Retinal pigment epithelial cell (primary cell): ENCODE results near the gene WWOX.

ENCODE experiments used
- DNase-seq: peaks from one replicate; pipeline ENCODE4 v3.0.0-alpha.2; 2010; ENCODE audit warnings: low read depth
- H3K4me3 ChIP-seq: 2 replicates; pipeline ENCODE4 v1.5.1; 2011; ENCODE audit warnings: mild to moderate bottlenecking, low read length, control low read depth, moderate library complexity
- CTCF ChIP-seq: conservative IDR thresholded peaks from 2 replicates; pipeline ENCODE4 v1.5.1; 2011; ENCODE audit warnings: low read depth, low read length, control low read depth, inconsistent platforms

Gene WWOX

GRCh38 chr16:78462288-78463208 lies 363.1 kb downstream of the WWOX start:
- H3K4me3 ChIP-seq, result no peak overlapping the region
- DNase-seq, result no peak
- no peak for TF ChIP-seq CTCF

- no peak for DNase-seq
- no peak overlapping the region for H3K4me3 ChIP-seq
- no peak for TF ChIP-seq CTCF
These were observed 364.1 kb downstream of the WWOX start for GRCh38 chr16:78463591-78463990.

- TF ChIP-seq CTCF, result no peak
- no peak overlapping the region for H3K4me3 ChIP-seq
- DNase-seq, result no peak
These were observed 365.4 kb downstream of the WWOX start for GRCh38 chr16:78464833-78465232.

GRCh38 chr16:78465730-78466129 lies 366.3 kb downstream of the WWOX start:
- DNase-seq, result no peak
- H3K4me3 ChIP-seq, result no peak overlapping the region
- no peak for TF ChIP-seq CTCF

DNA sequence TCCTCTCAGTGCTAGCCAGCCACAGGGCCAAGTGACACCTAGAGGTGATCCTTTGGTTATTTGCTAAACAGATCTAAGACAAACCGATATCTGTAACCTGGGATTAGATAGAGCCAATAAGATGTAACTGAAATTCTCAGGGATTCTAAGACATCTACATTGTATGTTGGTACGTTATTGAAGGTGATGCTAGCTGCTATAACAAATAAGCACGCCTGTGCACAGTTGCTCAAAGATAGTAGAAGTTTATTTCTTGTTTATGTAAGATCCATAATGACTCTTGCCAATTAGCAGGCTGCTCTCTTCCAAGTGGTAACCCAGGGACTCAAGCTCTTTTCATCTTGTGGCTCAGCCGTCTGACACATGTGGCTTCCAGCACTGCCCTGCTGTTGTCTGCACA lies 370.3 kb downstream of the WWOX start:
- no peak for DNase-seq
- H3K4me3 ChIP-seq, result no peak overlapping the region
- TF ChIP-seq CTCF, result no peak

DNA sequence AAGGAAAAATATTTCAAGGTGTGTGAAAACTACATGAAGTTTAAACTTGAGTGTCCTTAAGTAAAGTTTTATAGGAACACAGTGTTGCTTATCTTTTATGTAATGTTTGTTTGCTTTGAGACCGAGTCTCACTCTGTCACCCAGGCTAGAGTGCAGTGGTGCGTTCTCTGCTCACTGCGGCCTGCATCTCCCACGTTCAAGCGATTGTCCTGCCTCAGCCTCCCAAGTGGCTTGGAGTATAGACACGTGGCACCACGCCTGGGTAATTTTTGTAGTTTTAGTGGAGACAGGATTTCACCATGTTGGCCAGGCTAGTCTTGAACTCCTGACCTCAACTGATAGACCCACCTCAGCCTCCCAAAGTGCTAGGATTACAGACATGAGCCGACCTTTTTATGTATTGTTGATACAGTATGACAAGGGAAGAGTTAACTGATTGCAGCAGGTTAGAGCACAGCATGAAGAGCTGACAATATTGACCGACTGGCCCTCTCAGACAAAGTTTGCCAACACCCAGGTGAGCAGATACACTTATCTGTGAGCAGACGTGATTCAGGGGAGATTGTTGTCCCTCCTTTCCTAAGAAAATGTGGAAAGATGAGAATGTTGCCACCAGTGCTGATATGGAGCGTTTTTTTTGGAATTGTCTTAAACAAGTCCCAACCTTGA lies 373.7 kb downstream of the WWOX start:
- DNase-seq, result no peak
- TF ChIP-seq CTCF, result no peak

More for the DNA sequence above, 373.7 kb downstream of the WWOX start:
- H3K4me3 ChIP-seq, result no peak overlapping the region
